Neuronal stem cell (in vitro differentiated cells): ENCODE measurements around the gene PKNOX1.

Experiments
- DNase-seq: peaks from one replicate; pipeline ENCODE4 v3.0.0-alpha.2; 2013; ENCODE audit warnings: low spot score
- H2AFZ ChIP-seq: one replicate; pipeline ENCODE4 v1.6.1; 2013; ENCODE audit warnings: mild to moderate bottlenecking, low read length, inconsistent platforms
- H2AK5ac ChIP-seq: 2 replicates; pipeline ENCODE4 v1.6.1; 2013; ENCODE audit warnings: low read depth, mild to moderate bottlenecking, inconsistent platforms, low read length, moderate library complexity, mixed read lengths
- H2BK120ac ChIP-seq: 2 replicates; pipeline ENCODE4 v1.6.1; 2013; ENCODE audit warnings: low read depth, mild to moderate bottlenecking, inconsistent platforms, low read length, moderate library complexity, mixed read lengths
- H2BK12ac ChIP-seq: one replicate; pipeline ENCODE4 v1.6.1; 2013; ENCODE audit warnings: low read length, inconsistent platforms
- H2BK15ac ChIP-seq: 2 replicates; pipeline ENCODE4 v1.6.1; 2013; ENCODE audit warnings: mild to moderate bottlenecking, low read length, inconsistent platforms, mixed read lengths
- H2BK5ac ChIP-seq: one replicate; pipeline ENCODE4 v1.6.1; 2013; ENCODE audit warnings: inconsistent platforms, mild to moderate bottlenecking, low read length, moderate library complexity
- H3K14ac ChIP-seq: one replicate; pipeline ENCODE4 v1.6.1; 2013; ENCODE audit warnings: low read length, inconsistent platforms
- H3K18ac ChIP-seq: 2 replicates; pipeline ENCODE4 v1.6.1; 2013; ENCODE audit warnings: low read length, inconsistent platforms
- H3K23ac ChIP-seq: 2 replicates; pipeline ENCODE4 v1.6.1; 2013; ENCODE audit warnings: low read depth, mild to moderate bottlenecking, mixed read lengths, low read length, inconsistent platforms; ENCODE audit not compliant: poor library complexity
- H3K27ac ChIP-seq: replicated peaks from 3 replicates; pipeline ENCODE4 v1.5.1; 2013; ENCODE audit warnings: low read length, inconsistent platforms
- H3K27me3 ChIP-seq, 3 experiments: 2 replicates each; pipeline ENCODE4 v1.6.1; 2013; ENCODE audit warnings: low read length in 3 of 3, mild to moderate bottlenecking in 2 of 3, inconsistent platforms in 1 of 3, low read depth in 1 of 3, mixed read lengths in 1 of 3, moderate library complexity in 1 of 3; ENCODE audit not compliant: control insufficient read depth in 3 of 3, insufficient read depth in 3 of 3
- H3K36me3 ChIP-seq, 2 donors: replicated peaks in 1 of 2; 2 replicates each; pipeline ENCODE4 v1.6.1; 2013; ENCODE audit warnings: low read length in 2 of 2; ENCODE audit not compliant: control insufficient read depth in 2 of 2, insufficient read depth in 2 of 2
- H3K4ac ChIP-seq: 2 replicates; pipeline ENCODE4 v1.6.1; 2013; ENCODE audit warnings: inconsistent platforms, mild to moderate bottlenecking, low read length, moderate library complexity
- H3K4me1 ChIP-seq, 2 donors: 1 replicate in 1 of 2; 2 replicates in 1 of 2; pipeline ENCODE4 v1.6.1; 2013; ENCODE audit warnings: low read length in 2 of 2, low read depth in 1 of 2; ENCODE audit not compliant: control insufficient read depth in 2 of 2, insufficient read depth in 1 of 2
- H3K4me2 ChIP-seq: one replicate; pipeline ENCODE4 v1.6.1; 2013; ENCODE audit warnings: mild to moderate bottlenecking, low read length, inconsistent platforms; ENCODE audit not compliant: insufficient read depth, poor library complexity, severe bottlenecking
- H3K4me3 ChIP-seq, 2 donors: 2 replicates each; pipeline ENCODE4 v1.5.1; 2013; ENCODE audit warnings: low read length in 2 of 2, mild to moderate bottlenecking in 2 of 2, inconsistent platforms in 1 of 2, moderate library complexity in 1 of 2
- H3K79me1 ChIP-seq: one replicate; pipeline ENCODE4 v1.6.1; 2013; ENCODE audit warnings: low read depth, mild to moderate bottlenecking, inconsistent platforms, low read length, moderate library complexity
- H3K9ac ChIP-seq: one replicate; pipeline ENCODE4 v1.6.1; 2013; ENCODE audit warnings: mild to moderate bottlenecking, low read depth, low read length, inconsistent platforms; ENCODE audit not compliant: poor library complexity
- H3K9me3 ChIP-seq, 2 donors: replicated peaks in 1 of 2; 2 replicates each; pipeline versions ENCODE3 to v1.6.1; 2013; ENCODE audit warnings: low read length in 2 of 2, mild to moderate bottlenecking in 2 of 2, inconsistent platforms in 1 of 2, low read depth in 1 of 2, mixed read lengths in 1 of 2, moderate library complexity in 1 of 2; ENCODE audit not compliant: control insufficient read depth in 2 of 2, insufficient read depth in 1 of 2
- H4K8ac ChIP-seq: one replicate; pipeline ENCODE4 v1.6.1; 2013; ENCODE audit warnings: low read depth, mild to moderate bottlenecking, inconsistent platforms, low read length, moderate library complexity
- H4K91ac ChIP-seq: one replicate; pipeline ENCODE4 v1.6.1; 2013; ENCODE audit warnings: low read length, low read depth, mild to moderate bottlenecking, inconsistent platforms; ENCODE audit not compliant: poor library complexity
- WGBS, 2 donors: extraction: QIAGEN DNeasy Blood & Tissue Kit; methylation state at CpG; one replicate each; pipeline ENCODE4 v1.1.7; 2013; ENCODE audit warnings: missing lambda C conversion rate in 2 of 2, mixed read lengths in 1 of 2; ENCODE audit not compliant: insufficient read length in 2 of 2, insufficient replicate concordance in 1 of 2; ENCODE audit errors: extremely low coverage in 2 of 2; 5-methylcytosine and 5-hydroxymethylcytosine counted together

The PKNOX1 gene

DNA sequence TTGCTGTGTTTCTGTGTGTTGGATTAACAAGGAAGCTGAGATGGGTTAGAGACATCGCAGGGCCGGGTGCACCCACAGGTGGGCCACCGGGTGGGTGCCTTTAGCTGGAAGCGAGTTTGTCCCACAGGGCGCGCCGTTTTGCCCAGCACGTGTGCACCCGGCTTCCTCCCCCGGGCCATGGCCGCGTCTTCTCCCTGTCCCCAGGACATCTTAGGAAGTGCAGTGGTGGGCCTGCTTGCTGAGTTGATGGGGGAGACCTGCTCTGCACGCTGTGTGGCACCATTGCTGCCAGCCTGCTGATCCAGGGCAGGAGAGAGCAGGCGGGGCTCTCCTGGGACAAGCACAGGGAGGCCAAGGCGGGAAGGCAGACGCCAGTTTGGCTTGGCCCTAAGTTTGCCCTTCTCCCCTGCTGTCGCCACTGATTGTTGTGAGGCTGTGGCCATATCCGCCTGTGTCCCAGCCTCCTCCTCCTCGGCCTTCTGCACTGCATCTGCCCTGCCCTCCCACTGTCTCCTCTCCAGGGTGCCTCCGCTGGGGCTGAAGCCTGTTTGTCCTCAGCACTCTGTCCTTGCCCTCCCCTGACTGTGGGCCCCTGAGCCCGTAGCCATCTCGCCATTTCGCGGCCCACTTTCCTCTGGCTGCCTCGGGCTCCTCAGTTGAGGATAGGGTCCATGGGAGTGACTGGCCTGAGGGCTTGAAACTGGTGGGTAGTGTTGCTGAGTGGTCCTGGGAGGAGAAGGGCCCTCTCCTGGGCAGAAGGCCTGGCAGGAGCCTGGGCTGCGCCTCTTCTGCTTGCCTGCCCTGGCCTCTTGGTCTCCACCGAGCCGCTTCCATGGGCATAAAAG lies 47.6 kb downstream of the PKNOX1 start:
- H3K36me3 ChIP-seq = peaks cover 5 to 68% of the 10 kb centered on the region in 2 donors
- no peak overlapping the region for H4K8ac ChIP-seq
- H3K79me1 ChIP-seq = no peaks in the 10 kb centered on the region
- peak overlapping the region; percentile 23 for H3K14ac ChIP-seq
- H3K4me2 ChIP-seq = no peak overlapping the region
- H2BK5ac ChIP-seq = no peak overlapping the region
- H4K91ac ChIP-seq = no peak overlapping the region
- H2BK15ac ChIP-seq = no peak overlapping the region
- peak overlapping the region; percentile 36 for H3K23ac ChIP-seq
- H3K9ac ChIP-seq = peak overlapping the region; percentile 66
- H3K4me3 ChIP-seq = peak overlapping the region in 1 of 2 donors; percentile 53
- H3K4me1 ChIP-seq = peaks cover 5 to 10% of the 10 kb centered on the region in 2 donors
- no peaks in the 10 kb centered on the region for H3K27me3 ChIP-seq
- H3K27ac ChIP-seq = no peak overlapping the region
- H3K18ac ChIP-seq = no peak overlapping the region
- H2AFZ ChIP-seq = no peak overlapping the region
- H2BK12ac ChIP-seq = no peak overlapping the region
- H2AK5ac ChIP-seq = no peak overlapping the region
- H3K4ac ChIP-seq = no peak overlapping the region
- no peaks in the 10 kb centered on the region for H3K9me3 ChIP-seq
- no CpG with 5 or more reads among the region's 28 CpGs for WGBS, 2 donors
- no peak overlapping the region for H2BK120ac ChIP-seq
- no peak for DNase-seq

DNA sequence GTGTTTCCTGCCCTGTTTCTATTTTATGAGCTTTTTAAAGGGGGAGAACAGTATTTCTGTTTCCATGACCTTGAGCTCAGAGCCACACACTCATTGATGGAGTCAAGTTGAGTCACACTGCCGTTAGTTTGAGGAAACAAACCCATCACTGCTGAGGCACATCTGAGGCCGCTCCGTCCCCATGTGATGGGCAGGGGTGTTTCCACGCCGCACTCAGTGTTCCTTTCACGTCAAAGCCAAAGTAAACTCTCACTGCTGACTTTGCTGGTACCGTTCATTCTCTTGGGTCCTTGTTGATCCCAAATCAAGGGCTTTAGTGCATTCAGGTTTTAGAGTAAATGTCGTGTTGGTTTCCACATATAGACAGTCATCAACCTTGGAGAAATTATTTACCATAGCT lies 48.8 kb downstream of the PKNOX1 start:
- Histone ChIP-seq H3K9ac (no peak overlapping the region), H3K14ac (no peak overlapping the region), H3K27me3 (no peaks in the 10 kb centered on the region), H4K91ac (no peak overlapping the region), H3K4me3 (no peak overlapping the region), H2BK15ac (no peak overlapping the region), H3K18ac (no peak overlapping the region), H3K9me3 (no peaks in the 10 kb centered on the region), H3K4ac (no peak overlapping the region), H3K4me2 (no peak overlapping the region), H2BK12ac (no peak overlapping the region), H3K79me1 (no peaks in the 10 kb centered on the region), H2AFZ (no peak overlapping the region), H3K23ac (no peak overlapping the region), H3K4me1 (peaks cover 7 to 8% of the 10 kb centered on the region in 2 donors), H2AK5ac (no peak overlapping the region), H3K36me3 (peaks cover 5 to 67% of the 10 kb centered on the region in 2 donors), H2BK120ac (no peak overlapping the region), H3K27ac (no peak overlapping the region), H2BK5ac (no peak overlapping the region), H4K8ac (no peak overlapping the region)
- DNase-seq = no peak
- no CpG with 5 or more reads among the region's 8 CpGs for WGBS, 2 donors

DNA sequence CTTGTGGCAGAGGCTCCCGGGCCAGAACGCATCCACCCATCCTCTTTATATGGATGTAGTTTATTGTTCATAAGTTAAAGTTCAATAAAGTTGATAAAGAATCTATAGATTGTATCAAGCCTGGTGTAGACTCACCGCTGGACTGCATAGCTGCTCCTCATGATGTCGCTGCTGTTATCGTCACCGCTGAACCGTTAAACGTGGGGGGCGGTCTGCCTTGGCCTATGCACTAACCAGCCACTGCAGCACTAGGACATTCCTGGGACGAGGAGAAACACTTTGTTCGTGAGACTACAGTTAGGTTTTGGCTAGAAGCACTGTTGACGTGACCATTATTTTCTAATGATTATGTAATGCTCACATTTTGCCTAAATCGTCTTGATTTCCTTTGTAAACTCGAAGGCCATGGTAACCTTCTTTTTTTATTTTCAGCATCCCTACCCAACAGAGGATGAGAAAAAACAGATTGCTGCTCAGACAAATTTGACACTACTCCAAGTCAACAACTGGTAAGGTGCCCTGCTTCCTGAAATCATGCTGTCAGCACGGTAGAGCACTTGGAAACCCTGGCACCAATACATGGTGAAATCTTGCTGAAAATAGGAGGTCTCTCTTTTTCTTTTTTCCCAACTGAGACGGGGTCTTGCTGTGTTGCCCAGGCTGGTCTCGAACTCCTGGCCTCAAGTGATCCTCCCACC lies 50.2 kb downstream of the PKNOX1 start:
- Histone ChIP-seq H3K14ac (no peak overlapping the region), H3K4me1 (peaks cover 8 to 9% of the 10 kb centered on the region in 2 donors), H3K9me3 (no peaks in the 10 kb centered on the region), H3K23ac (no peak overlapping the region), H3K4me2 (no peak overlapping the region), H3K79me1 (no peaks in the 10 kb centered on the region), H3K18ac (no peak overlapping the region), H2BK15ac (no peak overlapping the region), H2AFZ (no peak overlapping the region), H3K36me3 (peaks cover 9 to 75% of the 10 kb centered on the region in 2 donors), H3K27ac (no peak overlapping the region), H2BK5ac (no peak overlapping the region), H4K91ac (no peak overlapping the region), H2BK12ac (no peak overlapping the region), H3K4ac (no peak overlapping the region), H4K8ac (no peak overlapping the region), H3K9ac (no peak overlapping the region), H2AK5ac (no peak overlapping the region), H3K4me3 (no peak overlapping the region), H2BK120ac (no peak overlapping the region), H3K27me3 (no peaks in the 10 kb centered on the region)
- no peak for DNase-seq
- WGBS, 2 donors = no CpG with 5 or more reads among the region's 17 CpGs

DNA sequence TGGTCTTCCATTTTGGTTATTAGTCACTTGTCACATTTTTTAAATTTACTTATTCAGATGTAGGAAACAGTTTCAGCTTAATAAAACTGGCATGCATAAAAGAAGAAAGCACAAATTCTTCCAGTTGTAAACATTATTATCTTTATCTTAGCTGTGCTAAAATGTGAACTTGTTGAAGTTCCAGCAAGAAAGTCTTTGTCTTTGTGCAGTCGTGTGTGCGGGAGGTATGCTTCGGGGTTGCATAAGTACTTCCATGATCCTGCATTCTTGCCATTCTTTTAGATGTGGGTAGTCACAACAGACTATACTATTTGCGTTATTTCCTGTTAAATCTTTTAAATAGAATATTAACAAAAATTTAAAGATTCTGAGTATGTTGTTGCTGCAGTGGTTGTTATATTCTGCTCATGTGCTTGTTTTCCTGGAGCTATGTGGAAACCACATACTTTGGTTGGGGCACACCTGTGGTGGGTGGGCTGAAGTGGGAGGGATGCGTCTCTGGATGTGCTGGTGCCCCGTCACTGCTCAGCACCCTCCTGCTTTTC lies 51.3 kb downstream of the PKNOX1 start:
- no peak overlapping the region for H2BK12ac ChIP-seq
- no peak overlapping the region for H2AFZ ChIP-seq
- H2BK15ac ChIP-seq = no peak overlapping the region
- H3K36me3 ChIP-seq = peaks cover 8 to 75% of the 10 kb centered on the region in 2 donors
- no peak overlapping the region for H3K27ac ChIP-seq
- no peak overlapping the region for H3K18ac ChIP-seq
- H4K8ac ChIP-seq = no peak overlapping the region
- no peaks in the 10 kb centered on the region for H3K9me3 ChIP-seq
- H2AK5ac ChIP-seq = no peak overlapping the region
- H3K4ac ChIP-seq = no peak overlapping the region
- no peak overlapping the region for H3K9ac ChIP-seq
- H3K79me1 ChIP-seq = no peaks in the 10 kb centered on the region
- peaks cover 8 to 9% of the 10 kb centered on the region in 2 donors for H3K4me1 ChIP-seq
- H2BK120ac ChIP-seq = no peak overlapping the region
- no peak overlapping the region for H3K23ac ChIP-seq
- H3K14ac ChIP-seq = no peak overlapping the region
- no peak overlapping the region for H3K4me2 ChIP-seq
- no peak overlapping the region for H4K91ac ChIP-seq
- H3K27me3 ChIP-seq = no peaks in the 10 kb centered on the region
- no peak overlapping the region for H3K4me3 ChIP-seq
- peak; percentile 31 for DNase-seq
- no CpG with 5 or more reads among the region's 6 CpGs for WGBS, 2 donors
- no peak overlapping the region for H2BK5ac ChIP-seq
